ENCODE measurements around the gene SNTA1.

Gene SNTA1

GRCh38 chr20:33472868-33473435, 29.4 kb upstream of the SNTA1 start:
- TF ChIP-seq CTCF (conservative IDR thresholded peaks at IDR 0.05; ENCODE audit: low read depth, low read length) = no peak
- no peaks in the 10 kb centered on the region for H3K27me3 ChIP-seq (ENCODE audit: insufficient read depth, low read depth)
- no peak overlapping the region for H3K27ac ChIP-seq
- H3K4me3 ChIP-seq (IDR thresholded peaks at IDR 0.05; ENCODE audit: insufficient read depth, low read depth, low read length) = no peak overlapping the region
- H3K36me3 ChIP-seq (ENCODE audit: insufficient read depth) = no peaks in the 10 kb centered on the region
- H3K4me1 ChIP-seq (ENCODE audit: low read depth, poor library complexity, severe bottlenecking) = peaks cover 11% of the 10 kb centered on the region
- H3K9ac ChIP-seq = no peak overlapping the region
- no peak overlapping the region for H3K4me2 ChIP-seq
- H4K20me1 ChIP-seq (ENCODE audit: insufficient read depth) = no peaks in the 10 kb centered on the region
- no peak overlapping the region for H2AFZ ChIP-seq (ENCODE audit: low read depth)
- no peaks in the 10 kb centered on the region for H3K79me2 ChIP-seq (ENCODE audit: insufficient read depth, low read depth)

- H3K4me3 ChIP-seq (IDR thresholded peaks at IDR 0.05; ENCODE audit: insufficient read depth, low read depth, low read length) = no peak overlapping the region
- H3K79me2 ChIP-seq (ENCODE audit: insufficient read depth, low read depth) = no peaks in the 10 kb centered on the region
- H3K4me1 ChIP-seq (ENCODE audit: low read depth, poor library complexity, severe bottlenecking) = no peaks in the 10 kb centered on the region
- H3K27me3 ChIP-seq (ENCODE audit: insufficient read depth, low read depth) = no peaks in the 10 kb centered on the region
- H3K36me3 ChIP-seq (ENCODE audit: insufficient read depth) = no peaks in the 10 kb centered on the region
- H3K4me2 ChIP-seq = no peak overlapping the region
- no peak overlapping the region for H3K27ac ChIP-seq
- no peaks in the 10 kb centered on the region for H4K20me1 ChIP-seq (ENCODE audit: insufficient read depth)
- H2AFZ ChIP-seq (ENCODE audit: low read depth) = no peak overlapping the region
- no peak overlapping the region for H3K9ac ChIP-seq
- no peak for TF ChIP-seq CTCF (conservative IDR thresholded peaks at IDR 0.05; ENCODE audit: low read depth, low read length)
These were observed 27.3 kb upstream of the SNTA1 start for GRCh38 chr20:33470866-33471265.

DNA sequence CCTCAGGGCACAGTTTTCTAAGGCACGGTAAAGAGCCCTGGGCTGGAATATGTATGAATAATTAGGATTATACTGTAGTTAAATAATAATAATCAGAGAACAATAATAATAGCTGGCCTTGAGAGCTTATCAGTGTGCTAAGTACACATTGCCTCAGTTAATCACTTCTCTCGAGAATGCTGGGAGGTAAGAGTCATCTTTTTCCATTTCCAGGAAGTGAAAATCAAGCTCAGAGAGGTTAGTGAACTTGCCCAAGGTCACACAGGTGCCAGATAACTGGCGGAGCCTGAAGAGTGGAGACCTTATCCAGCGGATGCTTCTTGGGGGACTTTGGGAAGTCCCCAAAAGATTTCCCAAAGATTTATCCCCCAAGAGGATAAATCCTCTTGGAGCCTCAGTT, 26.9 kb upstream of the SNTA1 start:
- Histone ChIP-seq H3K36me3 (ENCODE audit: insufficient read depth) (no peaks in the 10 kb centered on the region), H3K4me2 (no peak overlapping the region), H3K79me2 (ENCODE audit: insufficient read depth, low read depth) (no peaks in the 10 kb centered on the region), H3K9ac (no peak overlapping the region), H2AFZ (ENCODE audit: low read depth) (no peak overlapping the region), H3K4me1 (ENCODE audit: low read depth, poor library complexity, severe bottlenecking) (no peaks in the 10 kb centered on the region), H3K4me3 (IDR thresholded peaks at IDR 0.05; ENCODE audit: insufficient read depth, low read depth, low read length) (no peak overlapping the region), H3K27me3 (ENCODE audit: insufficient read depth, low read depth) (no peaks in the 10 kb centered on the region), H4K20me1 (ENCODE audit: insufficient read depth) (no peaks in the 10 kb centered on the region), H3K27ac (no peak overlapping the region)
- no peak for TF ChIP-seq CTCF (conservative IDR thresholded peaks at IDR 0.05; ENCODE audit: low read depth, low read length)

GRCh38 chr20:33466303-33466646, 22.7 kb upstream of the SNTA1 start:
- Histone ChIP-seq H4K20me1 (ENCODE audit: insufficient read depth) (no peaks in the 10 kb centered on the region), H3K79me2 (ENCODE audit: insufficient read depth, low read depth) (no peaks in the 10 kb centered on the region), H3K4me3 (IDR thresholded peaks at IDR 0.05; ENCODE audit: insufficient read depth, low read depth, low read length) (no peak overlapping the region), H3K36me3 (ENCODE audit: insufficient read depth) (no peaks in the 10 kb centered on the region), H3K27ac (no peak overlapping the region), H3K4me2 (no peak overlapping the region), H2AFZ (ENCODE audit: low read depth) (no peak overlapping the region), H3K4me1 (ENCODE audit: low read depth, poor library complexity, severe bottlenecking) (no peaks in the 10 kb centered on the region), H3K9ac (no peak overlapping the region), H3K27me3 (ENCODE audit: insufficient read depth, low read depth) (no peaks in the 10 kb centered on the region)
- no peak for TF ChIP-seq CTCF (conservative IDR thresholded peaks at IDR 0.05; ENCODE audit: low read depth, low read length)
